ENCODE results near the gene SF3B6.

SF3B6 gene

DNA sequence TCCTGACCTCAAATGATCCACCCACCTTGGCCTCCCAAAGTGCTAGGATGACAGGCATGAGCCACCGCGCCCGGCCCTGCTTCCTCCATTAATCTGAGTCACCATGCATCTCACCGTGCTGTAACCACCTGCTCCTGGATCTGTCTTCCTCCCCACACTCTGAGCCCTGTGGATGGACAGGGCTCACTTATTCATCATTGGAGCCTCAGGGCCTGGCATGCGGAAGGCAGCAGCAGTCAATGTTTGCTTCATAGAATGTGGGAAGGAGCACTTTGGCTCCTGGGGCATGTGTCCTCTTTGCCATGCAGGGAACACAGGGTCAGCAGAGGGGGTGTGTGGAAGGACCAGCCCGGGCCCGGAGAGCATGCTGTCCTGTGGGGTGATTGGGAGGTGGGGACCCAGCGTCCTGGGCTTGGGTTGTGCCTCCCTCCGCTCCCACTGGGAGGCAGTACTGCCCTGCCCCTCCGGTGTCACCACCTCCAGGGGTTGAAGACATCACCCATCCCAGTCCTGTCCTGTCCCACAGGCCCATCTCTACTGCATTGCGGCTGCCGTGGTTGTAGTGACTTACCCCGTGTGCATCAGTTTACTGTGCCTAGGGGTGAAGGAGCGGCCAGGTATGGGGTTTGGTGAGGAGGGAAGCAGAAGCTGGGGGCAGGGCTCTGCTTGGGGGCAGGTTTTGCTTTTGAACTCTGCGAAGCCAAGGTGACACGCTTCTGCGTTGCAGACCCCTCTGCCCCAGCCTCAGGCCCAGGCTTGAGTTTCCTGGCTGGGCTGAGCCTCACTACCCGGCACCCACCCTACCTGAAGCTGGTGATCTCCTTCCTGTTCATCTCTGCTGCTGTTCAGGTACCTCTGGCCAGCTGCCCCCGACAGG is 54.8 kb downstream of the SF3B6 start:
- H3K27ac ChIP-seq (ENCODE audit: low read depth, low read length), result no peak overlapping the region
- TF ChIP-seq, protein P1, sequence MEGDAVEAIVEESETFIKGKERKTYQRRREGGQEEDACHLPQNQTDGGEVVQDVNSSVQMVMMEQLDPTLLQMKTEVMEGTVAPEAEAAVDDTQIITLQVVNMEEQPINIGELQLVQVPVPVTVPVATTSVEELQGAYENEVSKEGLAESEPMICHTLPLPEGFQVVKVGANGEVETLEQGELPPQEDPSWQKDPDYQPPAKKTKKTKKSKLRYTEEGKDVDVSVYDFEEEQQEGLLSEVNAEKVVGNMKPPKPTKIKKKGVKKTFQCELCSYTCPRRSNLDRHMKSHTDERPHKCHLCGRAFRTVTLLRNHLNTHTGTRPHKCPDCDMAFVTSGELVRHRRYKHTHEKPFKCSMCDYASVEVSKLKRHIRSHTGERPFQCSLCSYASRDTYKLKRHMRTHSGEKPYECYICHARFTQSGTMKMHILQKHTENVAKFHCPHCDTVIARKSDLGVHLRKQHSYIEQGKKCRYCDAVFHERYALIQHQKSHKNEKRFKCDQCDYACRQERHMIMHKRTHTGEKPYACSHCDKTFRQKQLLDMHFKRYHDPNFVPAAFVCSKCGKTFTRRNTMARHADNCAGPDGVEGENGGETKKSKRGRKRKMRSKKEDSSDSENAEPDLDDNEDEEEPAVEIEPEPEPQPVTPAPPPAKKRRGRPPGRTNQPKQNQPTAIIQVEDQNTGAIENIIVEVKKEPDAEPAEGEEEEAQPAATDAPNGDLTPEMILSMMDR (IDR thresholded peaks at IDR 0.05; ENCODE audit: insufficient read depth, low read length, poor library complexity, severe bottlenecking), result no peak
- TF ChIP-seq EZH2phosphoT487 (conservative IDR thresholded peaks at IDR 0.05; ENCODE audit: low read length), result no peak
- no peak overlapping the region for H2AFZ ChIP-seq (ENCODE audit: low read depth, low read length, severe bottlenecking)
- no peak overlapping the region for H3K9ac ChIP-seq (ENCODE audit: low read length)
- no peaks in the 10 kb centered on the region for H3K36me3 ChIP-seq (ENCODE audit: low read length)
- no peaks in the 10 kb centered on the region for H3K9me3 ChIP-seq (ENCODE audit: insufficient read depth, low read length)
- H3K79me2 ChIP-seq (ENCODE audit: insufficient read depth, low read length), result no peaks in the 10 kb centered on the region
- no peaks in the 10 kb centered on the region for H3F3A ChIP-seq (ENCODE audit: insufficient read depth)
- H3K4me2 ChIP-seq (ENCODE audit: low read depth, low read length, poor library complexity, severe bottlenecking), result no peak overlapping the region
- H3K4me3 ChIP-seq (ENCODE audit: insufficient read depth, low read length, poor library complexity, severe bottlenecking), result no peak overlapping the region
- H3K27me3 ChIP-seq (ENCODE audit: low read length), result no peaks in the 10 kb centered on the region
- no peaks in the 10 kb centered on the region for H4K20me1 ChIP-seq (ENCODE audit: low read depth, low read length)
- H3K9me2 ChIP-seq (replicated peaks; ENCODE audit: insufficient read depth, low read length), result no peaks in the 10 kb centered on the region

DNA sequence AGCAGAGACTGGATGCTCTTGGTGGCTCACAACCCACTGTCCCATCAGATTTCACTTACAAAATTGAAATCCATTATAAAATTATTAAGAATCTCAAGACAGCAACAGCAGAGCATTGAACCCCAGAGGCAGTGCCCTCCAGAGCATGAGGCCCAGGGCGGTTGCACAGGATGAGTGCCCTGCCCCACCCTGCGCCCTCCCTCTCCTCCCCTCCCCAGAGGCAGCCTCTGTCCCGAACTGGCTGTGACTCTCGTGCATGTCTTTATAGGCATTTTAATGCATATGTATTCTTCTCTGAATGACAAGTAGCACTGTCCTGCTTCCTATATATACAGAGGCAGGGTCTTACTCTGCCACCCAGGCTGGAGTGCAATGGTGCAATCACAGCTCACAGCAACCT is 55.9 kb downstream of the SF3B6 start:
- Histone ChIP-seq H3K9me3 (ENCODE audit: insufficient read depth, low read length) (no peaks in the 10 kb centered on the region), H3K36me3 (ENCODE audit: low read length) (no peaks in the 10 kb centered on the region), H3K4me3 (ENCODE audit: insufficient read depth, low read length, poor library complexity, severe bottlenecking) (no peak overlapping the region), H3K27me3 (ENCODE audit: low read length) (no peaks in the 10 kb centered on the region), H3K27ac (ENCODE audit: low read depth, low read length) (no peak overlapping the region), H4K20me1 (ENCODE audit: low read depth, low read length) (no peaks in the 10 kb centered on the region), H3K4me2 (ENCODE audit: low read depth, low read length, poor library complexity, severe bottlenecking) (no peak overlapping the region), H3F3A (ENCODE audit: insufficient read depth) (no peaks in the 10 kb centered on the region), H3K79me2 (ENCODE audit: insufficient read depth, low read length) (no peaks in the 10 kb centered on the region), H3K9ac (ENCODE audit: low read length) (no peak overlapping the region), H2AFZ (ENCODE audit: low read depth, low read length, severe bottlenecking) (no peak overlapping the region), H3K9me2 (replicated peaks; ENCODE audit: insufficient read depth, low read length) (no peaks in the 10 kb centered on the region)
- TF ChIP-seq, protein P1 (IDR thresholded peaks at IDR 0.05; ENCODE audit: insufficient read depth, low read length, poor library complexity, severe bottlenecking), result no peak
- TF ChIP-seq EZH2phosphoT487 (conservative IDR thresholded peaks at IDR 0.05; ENCODE audit: low read length), result no peak

DNA sequence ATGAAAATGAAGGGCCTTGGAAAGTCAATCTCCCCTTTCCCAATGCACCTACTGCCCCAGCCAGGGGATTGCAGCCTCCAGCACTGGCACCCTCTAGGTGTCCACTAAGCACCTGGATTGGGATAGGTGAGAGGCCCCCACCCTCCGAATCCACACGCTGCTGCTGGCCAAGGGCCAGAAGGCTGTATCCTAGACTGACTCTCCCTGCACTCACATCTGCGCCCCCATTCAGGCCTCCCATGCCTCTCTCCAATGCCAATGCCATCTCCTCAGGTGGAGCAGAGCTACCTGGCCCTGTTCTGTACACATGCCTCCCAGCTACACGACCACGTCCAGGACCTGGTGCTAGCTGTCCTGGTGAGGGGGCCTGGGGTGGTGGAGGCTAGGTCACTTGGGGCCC is 56.4 kb downstream of the SF3B6 start:
- no peaks in the 10 kb centered on the region for H3K9me2 ChIP-seq (replicated peaks; ENCODE audit: insufficient read depth, low read length)
- no peak overlapping the region for H3K9ac ChIP-seq (ENCODE audit: low read length)
- H4K20me1 ChIP-seq (ENCODE audit: low read depth, low read length), result no peaks in the 10 kb centered on the region
- no peaks in the 10 kb centered on the region for H3K79me2 ChIP-seq (ENCODE audit: insufficient read depth, low read length)
- no peak overlapping the region for H3K4me3 ChIP-seq (ENCODE audit: insufficient read depth, low read length, poor library complexity, severe bottlenecking)
- H2AFZ ChIP-seq (ENCODE audit: low read depth, low read length, severe bottlenecking), result no peak overlapping the region
- no peaks in the 10 kb centered on the region for H3F3A ChIP-seq (ENCODE audit: insufficient read depth)
- TF ChIP-seq, protein P1 (IDR thresholded peaks at IDR 0.05; ENCODE audit: insufficient read depth, low read length, poor library complexity, severe bottlenecking), result no peak
- TF ChIP-seq EZH2phosphoT487 (conservative IDR thresholded peaks at IDR 0.05; ENCODE audit: low read length), result no peak
- H3K9me3 ChIP-seq (ENCODE audit: insufficient read depth, low read length), result no peaks in the 10 kb centered on the region
- no peaks in the 10 kb centered on the region for H3K27me3 ChIP-seq (ENCODE audit: low read length)
- H3K4me2 ChIP-seq (ENCODE audit: low read depth, low read length, poor library complexity, severe bottlenecking), result no peak overlapping the region
- H3K27ac ChIP-seq (ENCODE audit: low read depth, low read length), result no peak overlapping the region
- no peaks in the 10 kb centered on the region for H3K36me3 ChIP-seq (ENCODE audit: low read length)

Measured in SU-DHL-6 (cell line).